WTC11 (cell line): ENCODE data around the gene DTL. TPM values are rescaled to one million over a fixed set of nuclear protein-coding genes. Genes with fewer than 3 reads are reported as not detected.
A peak's percentile ranks its signal among the peaks of the same experiment; 100 is the strongest.
"Not testable (repeated sequence)": the region's sequence is repeated elsewhere in the genome, so short reads cannot be mapped to it uniquely, and the experiment has no call there.

Experiments used
- ATAC-seq: fragments of 200-7000 bp; cut with Tn5 transposase; 2 replicates; pipeline ENCODE4 v1.10.0; 2021; ENCODE audit warnings: mild to moderate bottlenecking, moderate library complexity
- CTCF ChIA-PET: fragments of 300-600 bp; sonication (Branson Sonifier 250); formaldehyde crosslinking; loops from one replicate; lab custom pipeline; 2021; ENCODE audit warnings: antibody characterized with exemption; lab: Charles Lee
- POLR2A ChIA-PET: fragments of 350-600 bp; sonication (Branson Sonifier 250); formaldehyde crosslinking; loops from one replicate; lab custom pipeline; 2021; ENCODE audit warnings: antibody characterized with exemption; lab: Charles Lee
- DNase-seq: peaks from one replicate; pipeline ENCODE4 v3.0.0; 2021; ENCODE audit warnings: low spot score
- H3K27ac Mint-ChIP-seq: 2 replicates; pipeline ENCODE4 v1.8.0; 2021; ENCODE audit warnings: mixed read lengths
- H3K27me3 Mint-ChIP-seq: 2 replicates; pipeline ENCODE4 v1.8.0; 2021; ENCODE audit warnings: low read depth, mild to moderate bottlenecking, moderate library complexity, mixed read lengths
- H3K36me3 Mint-ChIP-seq: 2 replicates; pipeline ENCODE4 v1.8.0; 2021; ENCODE audit warnings: mixed read lengths
- H3K4me1 Mint-ChIP-seq: 2 replicates; pipeline ENCODE4 v1.8.0; 2022; ENCODE audit warnings: mixed read lengths
- H3K4me3 Mint-ChIP-seq: 2 replicates; pipeline ENCODE4 v1.8.0; 2021; ENCODE audit warnings: mild to moderate bottlenecking, moderate library complexity, mixed read lengths
- H3K9me3 Mint-ChIP-seq: 2 replicates; pipeline ENCODE4 v1.8.0; 2021; ENCODE audit warnings: mixed read lengths
- CREM ChIP-seq: sonication (generic); formaldehyde crosslinking; IDR thresholded peaks from 2 replicates; pipeline ENCODE4 v1.8.1; 2022; ENCODE audit warnings: mild to moderate bottlenecking, missing genetic modification reagents, moderate library complexity
- PRRX2 ChIP-seq: fragments of 250-450 bp; sonication (Bioruptor Pico); IDR thresholded peaks from 2 replicates; pipeline ENCODE4 v1.8.0; 2021; ENCODE audit warnings: mild to moderate bottlenecking
- RELA ChIP-seq: sonication (generic); formaldehyde crosslinking; IDR thresholded peaks from 2 replicates; pipeline ENCODE4 v1.8.1; 2022; ENCODE audit warnings: missing genetic modification reagents, mild to moderate bottlenecking, borderline replicate concordance
- SMAD3 ChIP-seq: sonication (generic); formaldehyde crosslinking; IDR thresholded peaks from 2 replicates; pipeline ENCODE4 v1.8.0; 2022; ENCODE audit warnings: missing genetic modification reagents, mild to moderate bottlenecking, borderline replicate concordance
- ZNF121 ChIP-seq: sonication (generic); formaldehyde crosslinking; IDR thresholded peaks from 2 replicates; pipeline ENCODE4 v1.8.0; 2023; ENCODE audit warnings: missing genetic modification reagents
- ZNF219 ChIP-seq: sonication (generic); formaldehyde crosslinking; IDR thresholded peaks from 2 replicates; pipeline ENCODE4 v1.8.0; 2023; ENCODE audit warnings: missing genetic modification reagents, mild to moderate bottlenecking, borderline replicate concordance
- ZNF232 ChIP-seq: sonication (generic); formaldehyde crosslinking; IDR thresholded peaks from 2 replicates; pipeline ENCODE4 v1.8.0; 2022; ENCODE audit warnings: mild to moderate bottlenecking, missing genetic modification reagents
- ZNF263 ChIP-seq: sonication (generic); formaldehyde crosslinking; IDR thresholded peaks from 2 replicates; pipeline ENCODE4 v1.8.1; 2022; ENCODE audit warnings: low read depth, mild to moderate bottlenecking, moderate library complexity, missing genetic modification reagents
- ZNF396 ChIP-seq: fragments of 250-450 bp; sonication (Bioruptor Pico); IDR thresholded peaks from 2 replicates; pipeline ENCODE4 v1.8.0; 2021; ENCODE audit warnings: mild to moderate bottlenecking, moderate library complexity, borderline replicate concordance
- total RNA-seq: library from RNA; stranded (reverse); gene quantifications from 3 replicates; pipeline ENCODE4 v1.2.3, GENCODE V29; 2021
- TF ChIP-seq, protein P1 (sequence below): sonication (generic); formaldehyde crosslinking; IDR thresholded peaks from 2 replicates; pipeline ENCODE4 v1.8.1; 2022; ENCODE audit warnings: mild to moderate bottlenecking, missing genetic modification reagents, moderate library complexity, borderline replicate concordance
- TF ChIP-seq, protein P2 (sequence below): sonication (generic); formaldehyde crosslinking; IDR thresholded peaks from 2 replicates; pipeline ENCODE4 v1.8.0; 2022; ENCODE audit warnings: mild to moderate bottlenecking, missing genetic modification reagents
- TF ChIP-seq, protein P3 (sequence below): sonication (generic); formaldehyde crosslinking; IDR thresholded peaks from 2 replicates; pipeline ENCODE4 v1.8.1; 2022; ENCODE audit warnings: missing genetic modification reagents, borderline replicate concordance
- TF ChIP-seq, protein P4 (sequence below): fragments of 250-450 bp; sonication (Bioruptor Pico); IDR thresholded peaks from 2 replicates; pipeline ENCODE4 v1.9.0; 2021; ENCODE audit warnings: mild to moderate bottlenecking
- TF ChIP-seq, protein P5 (sequence below): fragments of 250-450 bp; sonication (Bioruptor Pico); IDR thresholded peaks from 2 replicates; pipeline ENCODE4 v1.9.0; 2021; ENCODE audit warnings: mild to moderate bottlenecking, borderline replicate concordance

The DTL gene
- total RNA-seq, 1 experiment from 2014 or later: 52.3 TPM

DNA sequence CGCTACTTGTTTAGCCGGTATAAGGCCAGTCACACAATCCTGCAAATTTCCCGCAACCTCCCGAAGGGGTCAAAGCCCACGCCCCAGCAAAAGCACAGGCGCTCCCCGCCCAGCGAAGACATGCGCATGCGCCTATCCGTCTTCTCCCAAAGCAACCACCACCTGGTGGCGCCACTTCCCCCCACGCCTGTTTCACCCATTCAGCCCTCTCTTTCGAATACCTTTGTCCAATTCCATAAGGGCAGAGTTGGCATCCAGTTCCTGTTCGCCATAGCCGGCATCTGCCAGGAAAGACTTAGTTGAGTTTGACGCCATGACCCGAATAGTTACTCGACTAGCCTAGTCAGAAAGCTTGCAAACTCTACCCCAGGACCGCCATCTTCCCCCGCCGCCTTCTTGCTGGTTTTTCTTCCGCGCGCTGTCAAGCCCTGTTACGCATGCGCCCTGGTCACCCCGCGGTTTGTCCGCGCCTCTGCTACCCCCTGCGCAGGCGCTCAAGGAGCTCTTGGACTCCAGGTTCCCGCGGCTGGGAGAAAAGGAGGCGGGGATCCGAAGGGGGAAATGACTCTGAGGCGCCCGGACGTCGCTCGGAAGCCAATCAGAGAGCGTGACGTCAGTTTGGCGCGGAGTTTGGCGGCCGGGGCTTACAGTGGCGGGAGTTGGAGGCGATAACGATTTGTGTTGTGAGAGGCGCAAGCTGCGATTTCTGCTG lies at the start of gene DTL, which contains the start of gene INTS7 (continued):
- TF ChIP-seq, protein P1, sequence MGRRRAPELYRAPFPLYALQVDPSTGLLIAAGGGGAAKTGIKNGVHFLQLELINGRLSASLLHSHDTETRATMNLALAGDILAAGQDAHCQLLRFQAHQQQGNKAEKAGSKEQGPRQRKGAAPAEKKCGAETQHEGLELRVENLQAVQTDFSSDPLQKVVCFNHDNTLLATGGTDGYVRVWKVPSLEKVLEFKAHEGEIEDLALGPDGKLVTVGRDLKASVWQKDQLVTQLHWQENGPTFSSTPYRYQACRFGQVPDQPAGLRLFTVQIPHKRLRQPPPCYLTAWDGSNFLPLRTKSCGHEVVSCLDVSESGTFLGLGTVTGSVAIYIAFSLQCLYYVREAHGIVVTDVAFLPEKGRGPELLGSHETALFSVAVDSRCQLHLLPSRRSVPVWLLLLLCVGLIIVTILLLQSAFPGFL (CRISPR knock-in tag): no peak
- peak; percentile 58; the same call in 1 of the 2 replicates for TF ChIP-seq SMAD3 (CRISPR knock-in tag)
- TF ChIP-seq, protein P2, sequence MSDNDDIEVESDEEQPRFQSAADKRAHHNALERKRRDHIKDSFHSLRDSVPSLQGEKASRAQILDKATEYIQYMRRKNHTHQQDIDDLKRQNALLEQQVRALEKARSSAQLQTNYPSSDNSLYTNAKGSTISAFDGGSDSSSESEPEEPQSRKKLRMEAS (CRISPR knock-in tag): peak; percentile 89

DNA sequence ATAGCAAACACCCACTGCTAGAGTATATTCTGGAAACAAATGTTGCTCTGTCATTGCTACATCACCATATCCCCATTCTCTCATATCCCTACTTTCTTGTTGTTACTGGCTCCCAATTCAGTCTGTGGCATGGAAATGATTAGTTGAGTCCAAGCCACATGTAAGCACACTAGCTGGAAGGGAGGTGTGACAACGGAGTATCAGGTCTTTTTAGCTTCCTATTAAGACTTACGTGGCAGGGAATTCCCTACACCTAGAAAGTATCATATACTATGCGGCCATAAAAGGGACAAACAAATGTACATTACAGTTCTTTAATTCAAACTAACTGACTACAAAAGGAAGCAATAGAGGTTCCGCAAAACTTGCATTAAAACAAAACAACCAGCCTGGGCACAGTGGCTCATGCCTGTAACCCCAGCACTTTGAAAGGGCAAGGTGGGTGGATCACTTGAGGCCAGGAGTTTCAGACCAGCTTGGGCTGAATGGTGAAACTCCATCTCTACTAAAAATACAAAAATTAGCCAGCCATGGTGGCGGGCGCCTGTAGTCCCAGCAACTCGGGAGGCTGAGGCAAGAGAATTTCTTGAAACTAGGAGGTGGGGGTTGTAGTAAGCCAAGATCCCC lies 48.8 kb upstream of the DTL start:
- POLR2A ChIA-PET: no interaction called here
- H3K4me3 Mint-ChIP-seq: no peak overlapping the region
- no peaks in the 10 kb centered on the region for H3K4me1 Mint-ChIP-seq
- TF ChIP-seq ZNF263 (CRISPR knock-in tag) (no peak), ZNF232 (CRISPR knock-in tag) (no peak), RELA (no peak), ZNF219 (CRISPR knock-in tag) (no peak)
- TF ChIP-seq, protein P3, sequence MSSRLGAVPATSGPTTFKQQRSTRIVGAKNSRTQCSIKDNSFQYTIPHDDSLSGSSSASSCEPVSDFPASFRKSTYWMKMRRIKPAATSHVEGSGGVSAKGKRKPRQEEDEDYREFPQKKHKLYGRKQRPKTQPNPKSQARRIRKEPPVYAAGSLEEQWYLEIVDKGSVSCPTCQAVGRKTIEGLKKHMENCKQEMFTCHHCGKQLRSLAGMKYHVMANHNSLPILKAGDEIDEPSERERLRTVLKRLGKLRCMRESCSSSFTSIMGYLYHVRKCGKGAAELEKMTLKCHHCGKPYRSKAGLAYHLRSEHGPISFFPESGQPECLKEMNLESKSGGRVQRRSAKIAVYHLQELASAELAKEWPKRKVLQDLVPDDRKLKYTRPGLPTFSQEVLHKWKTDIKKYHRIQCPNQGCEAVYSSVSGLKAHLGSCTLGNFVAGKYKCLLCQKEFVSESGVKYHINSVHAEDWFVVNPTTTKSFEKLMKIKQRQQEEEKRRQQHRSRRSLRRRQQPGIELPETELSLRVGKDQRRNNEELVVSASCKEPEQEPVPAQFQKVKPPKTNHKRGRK: no peak
- H3K27me3 Mint-ChIP-seq: no peaks in the 10 kb centered on the region
- peaks cover 3% of the 10 kb centered on the region for H3K36me3 Mint-ChIP-seq
- H3K9me3 Mint-ChIP-seq: no peaks in the 10 kb centered on the region
- CTCF ChIA-PET: interaction anchor here (2.0 kb wide), 1 partner anchor 48 kb away, joined by 4 read pairs; the partner anchor contains the start of genes DTL and INTS7
- peak overlapping the region; percentile 41; the same call in 1 of the 2 replicates for H3K27ac Mint-ChIP-seq
- ATAC-seq: no peak
- DNase-seq: no peak

DNA sequence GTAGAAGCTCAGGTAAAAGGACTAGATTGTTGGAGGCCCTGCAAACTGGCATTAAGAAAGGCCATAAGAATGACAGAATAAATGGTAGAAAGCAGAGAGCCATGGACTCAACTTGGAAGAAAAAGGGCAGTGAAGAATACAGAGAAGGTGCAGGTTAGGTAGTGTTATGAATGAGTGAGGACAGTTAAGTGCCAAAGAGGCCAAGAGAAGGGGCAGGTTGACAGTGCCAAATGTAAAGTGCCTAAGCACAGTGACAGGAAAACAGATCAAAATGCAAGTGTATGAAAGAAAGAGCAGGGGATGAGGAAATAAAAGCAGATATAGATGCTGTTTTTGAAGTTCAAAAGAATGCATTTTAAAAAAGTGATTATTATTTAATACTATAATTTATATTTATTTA lies 43.9 kb upstream of the DTL start:
- Mint-ChIP-seq H3K27me3 (no peaks in the 10 kb centered on the region), H3K27ac (no peak overlapping the region), H3K9me3 (no peaks in the 10 kb centered on the region), H3K4me1 (peaks cover 3% of the 10 kb centered on the region), H3K36me3 (peaks cover 4% of the 10 kb centered on the region; the same call in 1 of the 2 replicates), H3K4me3 (no peak overlapping the region)
- CTCF ChIA-PET: interaction anchor here (3.5 kb wide), 1 partner anchor 44 kb away, joined by 10 read pairs; the partner anchor contains the start of genes DTL and INTS7
- POLR2A ChIA-PET: no interaction called here
- DNase-seq: no peak
- ATAC-seq: no peak
- TF ChIP-seq, protein P4, sequence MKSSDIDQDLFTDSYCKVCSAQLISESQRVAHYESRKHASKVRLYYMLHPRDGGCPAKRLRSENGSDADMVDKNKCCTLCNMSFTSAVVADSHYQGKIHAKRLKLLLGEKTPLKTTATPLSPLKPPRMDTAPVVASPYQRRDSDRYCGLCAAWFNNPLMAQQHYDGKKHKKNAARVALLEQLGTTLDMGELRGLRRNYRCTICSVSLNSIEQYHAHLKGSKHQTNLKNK (CRISPR knock-in tag): no peak
- TF ChIP-seq CREM (CRISPR knock-in tag) (no peak), ZNF396 (CRISPR knock-in tag) (no peak), ZNF121 (CRISPR knock-in tag) (no peak), PRRX2 (CRISPR knock-in tag) (no peak)
- TF ChIP-seq, protein P5, sequence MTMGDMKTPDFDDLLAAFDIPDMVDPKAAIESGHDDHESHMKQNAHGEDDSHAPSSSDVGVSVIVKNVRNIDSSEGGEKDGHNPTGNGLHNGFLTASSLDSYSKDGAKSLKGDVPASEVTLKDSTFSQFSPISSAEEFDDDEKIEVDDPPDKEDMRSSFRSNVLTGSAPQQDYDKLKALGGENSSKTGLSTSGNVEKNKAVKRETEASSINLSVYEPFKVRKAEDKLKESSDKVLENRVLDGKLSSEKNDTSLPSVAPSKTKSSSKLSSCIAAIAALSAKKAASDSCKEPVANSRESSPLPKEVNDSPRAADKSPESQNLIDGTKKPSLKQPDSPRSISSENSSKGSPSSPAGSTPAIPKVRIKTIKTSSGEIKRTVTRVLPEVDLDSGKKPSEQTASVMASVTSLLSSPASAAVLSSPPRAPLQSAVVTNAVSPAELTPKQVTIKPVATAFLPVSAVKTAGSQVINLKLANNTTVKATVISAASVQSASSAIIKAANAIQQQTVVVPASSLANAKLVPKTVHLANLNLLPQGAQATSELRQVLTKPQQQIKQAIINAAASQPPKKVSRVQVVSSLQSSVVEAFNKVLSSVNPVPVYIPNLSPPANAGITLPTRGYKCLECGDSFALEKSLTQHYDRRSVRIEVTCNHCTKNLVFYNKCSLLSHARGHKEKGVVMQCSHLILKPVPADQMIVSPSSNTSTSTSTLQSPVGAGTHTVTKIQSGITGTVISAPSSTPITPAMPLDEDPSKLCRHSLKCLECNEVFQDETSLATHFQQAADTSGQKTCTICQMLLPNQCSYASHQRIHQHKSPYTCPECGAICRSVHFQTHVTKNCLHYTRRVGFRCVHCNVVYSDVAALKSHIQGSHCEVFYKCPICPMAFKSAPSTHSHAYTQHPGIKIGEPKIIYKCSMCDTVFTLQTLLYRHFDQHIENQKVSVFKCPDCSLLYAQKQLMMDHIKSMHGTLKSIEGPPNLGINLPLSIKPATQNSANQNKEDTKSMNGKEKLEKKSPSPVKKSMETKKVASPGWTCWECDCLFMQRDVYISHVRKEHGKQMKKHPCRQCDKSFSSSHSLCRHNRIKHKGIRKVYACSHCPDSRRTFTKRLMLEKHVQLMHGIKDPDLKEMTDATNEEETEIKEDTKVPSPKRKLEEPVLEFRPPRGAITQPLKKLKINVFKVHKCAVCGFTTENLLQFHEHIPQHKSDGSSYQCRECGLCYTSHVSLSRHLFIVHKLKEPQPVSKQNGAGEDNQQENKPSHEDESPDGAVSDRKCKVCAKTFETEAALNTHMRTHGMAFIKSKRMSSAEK (CRISPR knock-in tag): no peak

DNA sequence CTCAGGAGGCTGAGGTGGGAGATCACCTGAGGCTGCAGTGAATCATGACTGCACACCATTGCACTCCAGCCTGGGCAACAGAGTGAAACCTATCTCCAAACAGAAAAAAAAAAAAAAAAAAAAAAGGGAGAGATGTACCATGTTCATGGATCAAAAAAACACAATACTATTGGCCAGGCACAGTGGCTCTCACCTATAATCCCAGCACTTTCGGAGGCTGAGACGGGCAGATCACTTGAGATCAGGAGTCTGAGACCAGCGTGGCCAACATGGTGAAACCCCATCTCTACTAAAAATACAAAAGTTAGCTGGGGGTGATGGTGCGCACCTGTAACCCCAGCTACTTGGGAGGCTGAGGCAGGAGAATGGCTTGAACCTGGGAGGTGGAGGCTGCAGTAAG lies 38.1 kb upstream of the DTL start:
- POLR2A ChIA-PET, H3K27ac Mint-ChIP-seq, H3K27me3 Mint-ChIP-seq, DNase-seq, CTCF ChIA-PET, H3K4me1 Mint-ChIP-seq, H3K4me3 Mint-ChIP-seq, H3K9me3 Mint-ChIP-seq, ATAC-seq: not testable (repeated sequence)
- peaks cover 10% of the 10 kb centered on the region for H3K36me3 Mint-ChIP-seq
